ENCODE results near the gene ANO1. TPM values are rescaled to one million over a fixed set of nuclear protein-coding genes. Genes with fewer than 3 reads are reported as not detected.

ANO1 gene
- total RNA-seq, 1 donor = 0.36 TPM

DNA sequence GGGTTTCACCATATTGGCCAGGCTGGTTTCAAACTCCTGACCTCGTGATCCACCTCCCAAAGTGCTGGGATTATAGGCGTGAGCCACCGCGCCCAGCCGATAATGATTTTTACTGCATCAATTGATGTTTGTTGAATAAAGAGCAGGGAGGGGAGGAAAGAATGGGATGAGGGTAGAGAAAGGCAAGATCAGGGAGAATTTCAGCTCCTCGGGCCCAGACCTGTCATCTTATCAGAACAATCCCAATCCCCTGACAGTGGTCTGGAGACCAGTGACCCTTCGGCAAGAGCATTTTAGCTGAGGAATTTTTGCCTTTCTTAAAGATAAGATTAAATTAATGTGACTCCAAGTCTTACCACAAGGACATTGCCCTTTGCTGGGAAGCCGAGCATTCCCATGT lies 15.0 kb upstream of the ANO1 start:
- TF ChIP-seq, protein P1, sequence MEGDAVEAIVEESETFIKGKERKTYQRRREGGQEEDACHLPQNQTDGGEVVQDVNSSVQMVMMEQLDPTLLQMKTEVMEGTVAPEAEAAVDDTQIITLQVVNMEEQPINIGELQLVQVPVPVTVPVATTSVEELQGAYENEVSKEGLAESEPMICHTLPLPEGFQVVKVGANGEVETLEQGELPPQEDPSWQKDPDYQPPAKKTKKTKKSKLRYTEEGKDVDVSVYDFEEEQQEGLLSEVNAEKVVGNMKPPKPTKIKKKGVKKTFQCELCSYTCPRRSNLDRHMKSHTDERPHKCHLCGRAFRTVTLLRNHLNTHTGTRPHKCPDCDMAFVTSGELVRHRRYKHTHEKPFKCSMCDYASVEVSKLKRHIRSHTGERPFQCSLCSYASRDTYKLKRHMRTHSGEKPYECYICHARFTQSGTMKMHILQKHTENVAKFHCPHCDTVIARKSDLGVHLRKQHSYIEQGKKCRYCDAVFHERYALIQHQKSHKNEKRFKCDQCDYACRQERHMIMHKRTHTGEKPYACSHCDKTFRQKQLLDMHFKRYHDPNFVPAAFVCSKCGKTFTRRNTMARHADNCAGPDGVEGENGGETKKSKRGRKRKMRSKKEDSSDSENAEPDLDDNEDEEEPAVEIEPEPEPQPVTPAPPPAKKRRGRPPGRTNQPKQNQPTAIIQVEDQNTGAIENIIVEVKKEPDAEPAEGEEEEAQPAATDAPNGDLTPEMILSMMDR (IDR thresholded peaks at IDR 0.05; ENCODE audit: insufficient read depth, low read length) = no peak
- H3K4me3 ChIP-seq (ENCODE audit: low read depth, low read length) = no peak overlapping the region
- no peak for DNase-seq (ENCODE audit: low read depth)

DNA sequence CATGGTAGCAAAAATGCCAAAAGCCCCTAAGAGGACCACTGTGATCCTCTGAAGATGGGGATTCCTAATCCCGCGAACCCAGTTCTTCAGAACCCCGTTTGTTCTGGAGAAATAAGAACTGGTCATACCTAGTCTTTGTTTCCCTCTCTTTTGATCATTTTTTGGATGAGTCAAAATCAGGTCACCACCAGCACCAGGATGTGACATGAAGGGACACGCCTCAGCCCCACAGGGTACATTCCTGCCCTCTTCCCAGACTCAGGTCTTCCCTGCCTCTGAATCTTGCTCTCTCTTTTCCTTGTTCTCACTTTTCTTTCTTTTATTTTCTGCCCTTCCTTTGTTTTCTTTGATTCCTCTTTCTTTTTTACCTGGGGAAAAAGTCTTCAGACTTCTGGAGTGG lies 14.6 kb upstream of the ANO1 start:
- no peak for DNase-seq (ENCODE audit: low read depth)
- TF ChIP-seq, protein P1 (IDR thresholded peaks at IDR 0.05; ENCODE audit: insufficient read depth, low read length) = no peak
- H3K4me3 ChIP-seq (ENCODE audit: low read depth, low read length) = no peak overlapping the region

DNA sequence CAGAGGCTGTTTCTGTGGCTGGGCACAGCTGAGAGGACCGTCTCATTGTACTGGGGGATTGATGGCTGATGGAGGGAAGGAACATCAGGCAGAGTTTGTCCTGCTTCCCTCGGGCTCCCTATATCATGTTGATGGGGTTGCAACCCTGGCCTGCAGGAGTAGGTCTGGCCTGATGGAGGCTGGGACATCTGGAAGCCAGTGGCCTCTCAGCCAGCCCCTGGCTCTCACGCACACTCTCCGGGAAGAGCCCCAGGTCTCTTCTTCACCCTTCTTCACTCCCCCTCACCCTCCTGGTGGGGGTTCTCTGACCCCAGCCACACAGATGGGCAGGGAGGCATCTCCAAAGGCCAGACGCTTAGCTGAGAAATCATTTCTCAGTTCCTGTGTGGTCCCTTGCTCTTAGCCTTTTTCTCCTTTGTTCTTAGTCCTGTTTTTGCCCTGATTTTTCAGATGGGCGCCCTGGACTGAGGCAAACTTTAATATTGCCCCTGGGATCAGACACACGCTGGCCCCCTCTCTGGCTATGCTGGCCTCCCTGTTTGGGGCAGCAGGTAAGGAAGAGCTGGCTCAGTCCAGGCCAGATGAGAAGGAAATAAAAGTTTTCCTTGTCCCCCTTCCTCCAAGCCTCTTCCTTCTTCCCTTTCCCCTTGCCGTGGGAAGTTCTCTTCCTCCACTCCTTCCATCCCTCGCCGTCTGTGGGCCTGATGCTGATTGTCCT lies 13.9 kb upstream of the ANO1 start:
- no peak overlapping the region for H3K4me3 ChIP-seq (ENCODE audit: low read depth, low read length)
- DNase-seq (ENCODE audit: low read depth) = no peak
- TF ChIP-seq, protein P1 (IDR thresholded peaks at IDR 0.05; ENCODE audit: insufficient read depth, low read length) = no peak

DNA sequence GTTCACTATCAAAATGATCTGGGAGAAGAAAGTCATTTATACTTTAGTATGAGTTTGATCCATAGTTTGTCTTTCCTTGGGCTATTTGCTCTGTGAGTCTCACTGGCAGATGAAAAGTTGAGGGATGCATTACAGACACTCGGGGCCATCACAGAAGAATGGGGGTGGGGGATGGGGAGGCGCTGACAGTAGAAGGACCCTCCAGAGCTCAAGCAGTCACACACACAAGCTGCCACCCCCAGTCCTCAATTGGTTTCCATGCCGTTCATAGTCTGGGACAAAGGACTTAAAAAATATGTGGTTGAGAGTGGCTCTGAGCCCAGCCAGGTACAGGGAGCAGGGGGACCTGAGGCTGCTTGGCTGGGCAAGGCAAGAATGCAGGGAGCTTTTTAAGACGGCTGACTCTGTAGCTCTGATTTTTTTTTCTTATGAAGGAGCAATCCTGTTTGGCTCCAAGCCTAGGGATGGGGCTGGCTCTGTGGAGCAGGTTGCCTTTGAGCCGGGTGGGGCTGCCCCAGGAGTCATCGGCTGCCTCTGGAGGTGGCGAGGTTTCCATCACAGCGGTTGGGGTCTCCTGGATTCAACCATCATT lies 13.3 kb upstream of the ANO1 start:
- no peak overlapping the region for H3K4me3 ChIP-seq (ENCODE audit: low read depth, low read length)
- no peak for DNase-seq (ENCODE audit: low read depth)

DNA sequence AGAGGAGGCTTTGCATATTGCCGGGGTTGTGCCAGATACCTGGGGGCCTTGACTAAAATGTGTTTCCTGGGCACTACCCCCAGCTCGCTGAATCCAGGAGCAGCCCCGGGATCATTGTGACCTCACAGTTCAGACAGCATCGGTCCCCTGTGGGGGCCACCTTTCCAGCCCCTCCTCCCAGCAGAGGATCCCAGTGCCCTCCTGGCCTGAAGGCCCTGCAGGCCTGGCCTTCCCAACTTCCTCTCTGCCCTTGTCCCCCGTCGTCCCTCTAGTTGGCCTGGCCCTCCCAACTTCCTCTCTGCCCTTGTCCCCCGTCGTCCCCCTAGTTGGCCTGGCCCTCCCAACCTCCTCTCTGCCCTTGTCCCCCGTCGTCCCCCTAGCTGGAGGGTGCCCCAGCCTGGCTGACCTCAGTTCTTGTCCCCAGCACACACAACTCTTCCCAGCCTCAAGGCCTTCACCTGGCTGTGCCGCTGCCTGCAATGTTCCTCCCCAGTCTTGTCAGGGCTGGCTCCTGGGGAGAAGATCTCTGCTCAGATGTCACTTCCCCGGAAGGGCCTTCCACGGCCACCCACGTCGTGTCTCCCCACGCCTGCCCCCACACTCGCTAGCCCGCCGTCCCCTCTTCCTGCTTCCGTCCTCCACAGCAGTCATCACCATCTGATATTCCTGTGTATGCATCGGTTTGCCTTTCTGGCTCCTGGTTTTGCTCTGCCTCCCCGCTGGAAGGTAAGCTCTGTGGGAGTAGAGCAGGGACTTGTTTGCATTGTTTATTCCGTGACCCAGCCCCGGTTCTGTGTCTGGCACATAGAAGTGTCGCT lies 12.6 kb upstream of the ANO1 start:
- no peak for DNase-seq (ENCODE audit: low read depth)
- H3K4me3 ChIP-seq (ENCODE audit: low read depth, low read length) = no peak overlapping the region
- TF ChIP-seq, protein P1 (IDR thresholded peaks at IDR 0.05; ENCODE audit: insufficient read depth, low read length) = no peak

More for the DNA sequence above, 13.3 kb upstream of the ANO1 start:
- TF ChIP-seq, protein P1 (IDR thresholded peaks at IDR 0.05; ENCODE audit: insufficient read depth, low read length) = no peak

DNA sequence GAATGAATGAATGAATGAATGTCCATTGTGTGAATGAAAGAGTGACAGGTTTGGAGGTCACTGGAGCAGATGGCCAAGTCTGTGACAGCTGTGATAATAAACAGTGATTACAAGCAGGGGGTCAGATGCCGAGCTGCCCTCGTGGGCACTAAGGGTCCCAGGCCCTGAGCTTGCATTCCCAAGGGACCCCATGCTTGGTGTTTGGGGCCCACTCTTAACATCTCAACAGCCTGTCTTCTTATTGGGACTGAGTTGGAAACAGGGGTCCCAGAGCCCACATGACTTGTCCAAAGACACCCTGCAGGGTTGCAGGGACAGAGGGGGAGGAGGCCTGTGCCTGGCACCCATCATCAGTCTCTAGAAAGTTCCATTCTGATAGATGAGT lies 12.0 kb upstream of the ANO1 start:
- DNase-seq (ENCODE audit: low read depth) = no peak
- TF ChIP-seq, protein P1 (IDR thresholded peaks at IDR 0.05; ENCODE audit: insufficient read depth, low read length) = no peak
- no peak overlapping the region for H3K4me3 ChIP-seq (ENCODE audit: low read depth, low read length)

Data from fibroblast of the aortic adventitia (primary cell).